HG03135 (cell line): ENCODE measurements around the gene RBM10.
A peak's percentile ranks its signal among the peaks of the same experiment; 100 is the strongest.

Experiments used
- ATAC-seq: cut with Tn5 transposase; IDR thresholded peaks from one replicate; pipeline ENCODE4 v1.9.1; 2021; ENCODE audit warnings: mild to moderate bottlenecking, moderate library complexity; ENCODE audit not compliant: unreplicated experiment

The RBM10 gene

DNA sequence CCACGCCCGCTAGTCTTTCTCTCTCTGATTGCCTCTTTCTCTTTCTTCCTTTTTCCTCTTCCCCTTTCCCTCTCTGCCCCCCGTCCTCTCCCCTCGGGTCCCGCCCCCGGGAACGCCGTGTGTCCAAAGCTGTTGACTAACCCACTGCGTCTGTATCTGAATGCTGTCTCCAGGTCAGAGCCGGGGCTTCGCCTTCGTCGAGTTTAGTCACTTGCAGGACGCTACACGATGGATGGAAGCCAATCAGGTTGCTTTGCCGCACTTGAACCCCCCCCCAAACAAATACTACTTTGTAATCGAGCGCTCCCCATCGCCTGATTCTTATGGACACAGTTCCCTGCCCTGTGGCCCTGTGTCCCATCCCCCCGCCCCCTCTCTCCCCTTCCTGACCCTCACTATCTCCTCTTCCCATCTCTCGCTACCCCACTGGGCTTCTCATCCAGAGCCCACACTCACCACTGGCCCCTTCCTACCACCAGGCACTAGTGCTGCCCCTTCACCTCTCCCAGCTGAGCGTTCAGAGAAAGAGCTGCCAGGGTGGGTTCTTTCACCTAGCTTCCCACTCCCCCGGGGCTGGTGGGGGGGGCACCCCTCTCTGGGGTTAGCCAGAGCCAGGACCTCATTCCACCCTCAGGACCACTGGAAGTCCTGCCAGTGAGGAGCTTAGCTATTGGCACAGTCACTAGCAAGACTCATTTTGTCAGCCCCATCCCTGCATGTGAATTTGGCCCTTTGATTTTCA, 30.0 kb downstream of the RBM10 start:
- no peak for ATAC-seq

DNA sequence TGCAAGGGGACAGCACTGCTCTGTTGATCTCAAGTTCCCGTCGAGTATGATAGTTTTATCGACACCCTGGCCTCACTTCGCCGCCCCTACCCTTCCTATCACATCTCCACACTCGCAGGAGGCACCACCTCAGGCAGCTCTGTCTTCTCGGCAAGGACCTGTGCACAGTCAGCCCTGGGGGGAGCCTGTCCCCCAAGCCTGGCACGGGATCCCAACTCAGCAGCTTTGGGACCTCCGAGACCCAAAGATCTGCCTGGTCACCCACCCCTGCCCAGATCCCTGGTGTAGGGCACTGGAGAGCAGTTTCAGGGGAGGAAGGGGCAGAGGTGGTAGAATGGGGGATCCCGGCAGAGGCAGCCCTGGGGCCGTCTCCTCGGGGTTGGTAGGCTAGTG, 30.6 kb downstream of the RBM10 start:
- ATAC-seq, result no peak

DNA sequence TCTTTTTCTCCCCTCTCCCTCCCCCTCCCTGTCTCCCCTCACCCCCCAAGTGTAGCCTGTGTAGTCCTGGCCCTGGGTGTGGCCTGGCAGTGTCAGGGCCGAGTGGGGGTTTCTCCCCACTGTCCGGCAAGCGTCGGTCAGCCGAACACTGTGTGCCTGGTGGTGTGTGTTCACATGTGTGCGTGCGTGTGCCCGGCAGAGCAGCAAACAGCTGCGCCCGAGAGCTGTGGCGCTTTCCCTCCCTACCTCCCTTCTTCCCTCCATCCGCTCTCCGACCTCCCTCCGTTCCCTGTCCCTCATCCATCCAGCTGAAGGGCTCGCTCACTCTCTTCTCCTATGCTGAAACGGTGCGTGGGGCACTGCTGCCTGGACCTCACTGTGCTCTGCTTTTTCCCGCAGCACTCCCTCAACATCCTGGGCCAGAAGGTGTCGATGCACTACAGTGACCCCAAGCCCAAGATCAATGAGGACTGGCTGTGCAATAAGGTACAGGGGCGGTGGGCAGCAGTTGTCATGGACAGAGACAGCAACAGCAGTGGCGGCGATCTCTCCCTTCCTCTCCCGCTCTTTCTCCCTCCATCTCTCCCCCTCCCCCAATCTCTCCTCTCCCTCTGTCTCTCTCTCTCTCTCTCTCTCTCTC, 31.2 kb downstream of the RBM10 start:
- no peak for ATAC-seq

DNA sequence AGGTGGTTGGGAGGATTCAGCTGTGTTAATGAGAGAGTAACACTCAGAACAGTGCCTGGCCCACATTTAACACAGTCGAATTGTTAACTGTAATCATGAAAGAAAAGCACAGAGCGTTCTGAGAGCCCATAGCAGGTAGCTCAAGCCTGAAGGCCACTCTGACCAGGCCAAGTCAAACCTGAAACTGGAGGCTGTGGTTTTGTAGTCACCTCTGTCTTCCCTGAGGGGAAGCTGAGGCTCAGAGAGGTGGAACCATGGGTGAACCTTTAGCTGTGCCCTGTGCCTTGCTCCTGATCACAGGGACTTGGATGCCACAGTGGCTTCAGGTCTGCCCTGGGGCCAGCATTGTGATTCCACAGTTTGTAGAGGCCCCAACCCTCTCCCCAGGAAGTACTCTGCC, 32.1 kb downstream of the RBM10 start:
- ATAC-seq, result no peak

DNA sequence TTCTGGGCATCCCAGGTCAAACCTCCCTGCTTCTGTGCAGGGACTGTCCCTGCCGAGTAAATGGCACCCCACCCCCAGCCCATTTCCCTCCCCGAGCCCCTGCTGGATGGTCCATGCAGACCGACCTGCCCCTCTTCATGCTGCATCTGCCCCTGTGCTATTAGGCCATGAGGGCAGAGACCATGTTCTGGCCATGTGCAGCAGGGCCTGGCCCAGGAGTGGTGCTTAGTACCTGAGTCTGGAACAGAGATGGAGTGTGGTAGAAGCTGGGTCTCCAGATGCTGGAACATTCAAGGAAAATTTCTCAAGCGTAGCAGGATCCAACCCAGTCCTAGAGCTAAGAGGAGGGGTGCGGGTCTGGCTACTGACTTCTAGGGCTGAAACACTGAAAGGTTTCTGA, 33.3 kb downstream of the RBM10 start:
- no peak for ATAC-seq

DNA sequence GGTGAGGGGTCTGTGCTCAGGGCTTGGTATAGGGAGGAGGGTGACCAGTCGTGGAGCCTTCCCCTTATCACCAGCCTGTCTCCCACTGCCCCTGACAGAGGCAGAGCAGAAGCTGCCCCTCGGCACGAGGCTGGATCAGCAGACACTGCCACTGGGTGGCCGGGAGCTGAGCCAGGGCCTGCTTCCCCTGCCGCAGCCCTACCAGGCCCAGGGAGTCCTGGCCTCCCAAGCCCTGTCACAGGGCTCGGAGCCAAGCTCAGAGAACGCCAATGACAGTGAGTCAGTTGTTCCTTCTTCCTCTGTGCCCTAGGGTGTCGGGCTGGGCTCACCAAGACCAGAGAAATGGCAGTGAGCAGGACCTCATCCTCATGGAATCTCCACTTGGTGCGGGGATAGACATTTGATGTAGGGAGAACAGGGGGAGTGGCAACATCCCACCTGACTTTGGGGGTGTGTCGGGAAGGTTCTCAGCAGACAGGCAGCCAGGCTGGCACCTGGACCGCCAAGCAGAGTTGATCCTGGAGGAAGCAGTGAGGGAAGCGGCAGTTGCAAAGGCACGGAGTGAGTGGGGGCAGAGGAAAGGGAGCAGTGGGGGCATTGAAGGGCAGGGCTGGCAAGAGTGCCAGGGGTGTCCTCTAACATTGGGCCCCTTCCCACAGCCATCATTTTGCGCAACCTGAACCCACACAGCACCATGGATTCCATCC, 34.4 kb downstream of the RBM10 start:
- ATAC-seq, result no peak

DNA sequence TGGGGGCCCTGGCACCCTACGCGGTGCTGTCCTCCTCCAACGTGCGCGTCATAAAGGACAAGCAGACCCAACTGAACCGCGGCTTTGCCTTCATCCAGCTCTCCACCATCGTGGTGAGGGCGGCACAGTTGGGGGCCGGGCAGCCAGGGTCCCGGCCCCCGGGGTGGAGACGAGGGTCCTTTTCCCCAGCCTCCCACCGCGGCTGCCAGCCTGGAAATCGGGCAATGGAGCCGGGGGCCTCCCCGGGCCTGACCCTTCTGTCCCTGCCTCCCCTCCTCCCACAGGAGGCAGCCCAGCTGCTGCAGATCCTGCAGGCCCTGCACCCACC, 34.9 kb downstream of the RBM10 start:
- no peak for ATAC-seq

- no peak for ATAC-seq
Observed at GRCh38 chrX:47180346-47180745, 35.3 kb downstream of the RBM10 start.

DNA sequence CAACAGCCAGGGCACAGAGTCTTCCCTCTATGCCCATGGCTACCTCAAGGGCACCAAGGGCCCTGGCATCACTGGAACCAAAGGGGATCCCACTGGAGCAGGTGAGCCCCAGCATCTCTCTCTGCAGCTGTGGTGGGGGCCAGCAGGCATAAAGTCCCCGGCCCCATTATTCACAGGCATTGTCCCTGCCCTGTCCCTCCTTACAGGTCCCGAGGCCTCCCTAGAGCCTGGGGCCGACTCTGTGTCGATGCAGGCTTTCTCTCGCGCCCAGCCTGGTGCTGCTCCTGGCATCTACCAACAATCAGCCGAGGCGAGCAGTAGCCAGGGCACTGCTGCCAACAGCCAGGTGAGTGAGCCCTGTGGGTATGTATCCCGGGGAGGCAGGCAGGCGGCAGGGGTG, 36.3 kb downstream of the RBM10 start:
- ATAC-seq, result no peak

- no peak for ATAC-seq
Observed at GRCh38 chrX:47182106-47182700, 37.2 kb downstream of the RBM10 start.

- no peak for ATAC-seq
Observed at GRCh38 chrX:47184486-47184885, 39.5 kb downstream of the RBM10 start.

- no peak for ATAC-seq
Observed at GRCh38 chrX:47185241-47185640, 40.2 kb downstream of the RBM10 start.

GRCh38 chrX:47186096-47186740, 41.2 kb downstream of the RBM10 start:
- no peak for ATAC-seq

GRCh38 chrX:47187106-47187677, 42.2 kb downstream of the RBM10 start:
- ATAC-seq, result no peak

- ATAC-seq, result no peak
Observed at GRCh38 chrX:47189906-47190305, 44.9 kb downstream of the RBM10 start.

DNA sequence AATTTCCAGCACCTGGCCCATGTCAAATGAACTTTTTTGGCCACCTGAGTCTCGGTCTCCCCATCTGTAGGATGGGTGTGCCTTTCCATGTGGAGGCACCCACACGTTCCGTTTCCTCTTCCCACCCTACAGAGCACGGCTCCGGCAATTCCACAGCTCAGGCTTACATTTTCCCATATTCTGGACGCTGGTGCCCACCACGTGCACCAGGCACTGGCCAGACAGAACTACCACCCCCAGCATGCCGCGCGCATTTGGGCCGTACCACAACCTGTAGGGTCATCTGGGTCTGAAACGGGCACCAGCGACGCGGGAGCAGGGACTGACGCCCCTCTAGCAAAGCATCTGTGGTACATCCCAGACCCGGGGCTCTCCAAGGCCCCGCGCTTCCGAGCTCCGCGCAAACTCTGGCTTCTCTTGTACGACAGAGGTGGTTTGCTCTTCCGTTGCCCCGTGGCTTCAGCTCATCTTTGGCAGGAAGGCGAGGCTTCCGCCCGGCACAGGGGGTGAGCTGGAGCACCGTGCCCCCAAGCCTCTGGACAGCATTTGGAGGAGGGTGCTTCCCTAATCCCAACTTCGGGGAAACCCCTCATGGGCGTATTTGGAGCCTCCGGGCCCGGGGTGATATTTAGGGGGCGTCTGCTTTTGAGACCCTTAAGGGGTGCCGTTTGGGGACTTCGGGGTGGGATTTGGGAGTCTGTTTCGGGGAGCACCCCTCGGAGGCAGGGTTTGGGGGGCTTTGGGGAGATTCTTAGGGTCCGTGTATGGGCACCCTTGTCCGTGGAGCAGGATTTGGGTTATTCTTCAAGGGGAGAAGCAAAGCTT, 45.6 kb downstream of the RBM10 start:
- ATAC-seq, result peak; percentile 38

DNA sequence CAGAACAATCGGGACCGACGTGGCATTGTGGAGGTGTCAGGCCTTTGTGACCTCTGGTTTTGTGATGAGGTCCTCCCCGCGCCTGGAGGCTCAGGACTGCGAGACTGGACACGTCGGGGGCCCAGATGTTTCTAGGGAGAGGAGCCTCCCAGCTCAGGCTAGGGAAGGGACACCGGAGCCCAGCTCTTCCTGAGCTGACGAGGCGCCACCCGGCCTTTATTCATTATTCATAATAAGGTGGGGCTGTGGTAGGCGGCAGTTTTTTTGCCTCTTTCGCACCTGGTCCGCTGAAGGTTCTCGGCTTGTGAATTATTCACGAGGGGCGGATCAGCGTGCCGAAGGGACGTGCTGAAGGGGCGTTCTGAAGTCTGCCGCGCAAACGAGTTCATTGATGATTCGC, 46.3 kb downstream of the RBM10 start:
- ATAC-seq, result no peak

GRCh38 chrX:47191806-47192401, 46.9 kb downstream of the RBM10 start:
- ATAC-seq, result no peak

GRCh38 chrX:47193475-47194193, 48.6 kb downstream of the RBM10 start, which contains the start of gene UBA1:
UBA1 (plus strand) TSS chrX:47193829; CDS start chrX:47198803, 4,974 bp downstream.
- ATAC-seq, result peak; percentile 79
